GM12878 (cell line): ENCODE data around the gene RPL38. TPM values are rescaled to one million over a fixed set of nuclear protein-coding genes. Genes with fewer than 3 reads are reported as not detected.

Source experiments
- ATAC-seq: fragments of 200-7000 bp; cut with Tn5 transposase; 3 replicates; pipeline ENCODE4 v1.9.1; 2020; ENCODE audit warnings: mild to moderate bottlenecking, moderate library complexity
- BruUV-seq: library from RNA; stranded (reverse); fragments of 400-500 nt; replicated peaks from 2 replicates; lab custom pipeline; 2021; lab: Mats Ljungman, UMichigan
- CTCF ChIA-PET: fragments of 300-600 bp; sonication (Branson Sonifier 250); formaldehyde crosslinking; extraction: SDS; loops from one replicate; lab custom pipeline; 2021; ENCODE audit warnings: inconsistent platforms; lab: Yijun Ruan, JAX
- POLR2A ChIA-PET: fragments of 350-600 bp; formaldehyde crosslinking; extraction: SDS; loops from one replicate; lab custom pipeline; 2021; ENCODE audit warnings: inconsistent platforms; lab: Charles Lee
- RAD21 ChIA-PET: fragments of 300-600 bp; sonication (Branson Sonifier 250); formaldehyde crosslinking; loops from one replicate; lab custom pipeline; 2023; ENCODE audit warnings: antibody characterized with exemption; ENCODE audit not compliant: unreplicated experiment; lab: Charles Lee
- SMC1A ChIA-PET: fragments of 300-600 bp; sonication (Branson Sonifier 250); formaldehyde crosslinking; loops from one replicate; lab custom pipeline; 2023; ENCODE audit not compliant: unreplicated experiment, uncharacterized antibody; lab: Charles Lee
- DNase-seq: peaks from one replicate; pipeline ENCODE4 v3.0.0-alpha.2; 2011; ENCODE audit warnings: low read depth, low spot score
- FAIRE-seq: peaks from 3 replicates; lab custom pipeline; 2011; peaks lifted over from hg19 to GRCh38; lab: Jason Lieb, UNC
- H2AFZ ChIP-seq: 2 replicates; pipeline ENCODE4 v1.6.0; 2011; ENCODE audit warnings: low read depth, low read length, control low read depth; ENCODE audit not compliant: control insufficient read depth
- H3K27ac ChIP-seq: 2 replicates; pipeline ENCODE4 v1.5.1; 2011; ENCODE audit warnings: control low read depth; ENCODE audit not compliant: control insufficient read depth, insufficient read depth
- H3K27me3 ChIP-seq, 2 experiments: replicated peaks in 1 of 2; 2 replicates each; pipeline versions ENCODE4 v1.6.0 to v1.6.1; 2011; ENCODE audit warnings: low read length in 1 of 2; ENCODE audit not compliant: control insufficient read depth in 2 of 2, insufficient read depth in 2 of 2
- H3K36me3 ChIP-seq, 2 experiments: 2 replicates each; pipeline ENCODE4 v1.5.1; 2011; ENCODE audit warnings: low read length in 1 of 2; ENCODE audit not compliant: control insufficient read depth in 2 of 2, insufficient read depth in 2 of 2
- H3K4me1 ChIP-seq: 2 replicates; pipeline ENCODE4 v1.6.1; 2011; ENCODE audit warnings: mild to moderate bottlenecking, low read length, moderate library complexity, mixed read lengths; ENCODE audit not compliant: control insufficient read depth, insufficient read depth
- H3K4me2 ChIP-seq: 2 replicates; pipeline ENCODE4 v1.6.0; 2011; ENCODE audit warnings: control low read depth; ENCODE audit not compliant: control insufficient read depth, insufficient read depth
- H3K4me3 ChIP-seq: fragments of 200-600 bp; sonication (generic); 2 replicates; pipeline ENCODE4 v1.5.1; 2016
- H3K79me2 ChIP-seq: 2 replicates; pipeline ENCODE4 v1.6.0; 2011; ENCODE audit warnings: low read length; ENCODE audit not compliant: control insufficient read depth, insufficient read depth
- H3K9ac ChIP-seq: 2 replicates; pipeline ENCODE4 v1.8.0; 2011; ENCODE audit warnings: low read length, control low read depth, mixed read lengths; ENCODE audit not compliant: control insufficient read depth, insufficient read depth
- H3K9me3 ChIP-seq: replicated peaks from 3 replicates; pipeline ENCODE4 v1.5.1; 2011; ENCODE audit warnings: mild to moderate bottlenecking, low read length; ENCODE audit not compliant: control insufficient read depth, insufficient read depth
- H4K20me1 ChIP-seq: 2 replicates; pipeline ENCODE4 v1.6.0; 2011; ENCODE audit not compliant: control insufficient read depth, insufficient read depth
- BACH1 ChIP-seq: fragments of 450-650 bp; IDR thresholded peaks from 2 replicates; pipeline ENCODE4 v1.6.1; 2017; ENCODE audit warnings: mild to moderate bottlenecking, borderline replicate concordance
- FOS ChIP-seq: IDR thresholded peaks from 3 replicates; pipeline ENCODE4 v1.6.1; 2011; ENCODE audit warnings: borderline replicate concordance; ENCODE audit not compliant: insufficient read length; ENCODE audit errors: extremely low read depth
- MYC ChIP-seq: IDR thresholded peaks from 2 replicates; pipeline ENCODE4 v1.6.1; 2011; ENCODE audit warnings: mild to moderate bottlenecking, low read length, moderate library complexity, inconsistent platforms; ENCODE audit not compliant: insufficient read depth, insufficient replicate concordance, insufficient read length, severe bottlenecking
- POLR2AphosphoS2 ChIP-seq: IDR thresholded peaks from 2 replicates; pipeline ENCODE4 v1.6.1; 2011; ENCODE audit warnings: low read depth, mild to moderate bottlenecking, low read length, improper control_type of control experiment, moderate library complexity
- POU2F2 ChIP-seq: IDR thresholded peaks from 3 replicates; pipeline ENCODE4 v1.6.1; 2011; ENCODE audit warnings: low read depth, mild to moderate bottlenecking, low read length, borderline replicate concordance
- PRDM15 ChIP-seq: fragments of 450-650 bp; formaldehyde crosslinking; IDR thresholded peaks from 2 replicates; pipeline ENCODE4 v1.4.0; 2020; ENCODE audit warnings: mild to moderate bottlenecking, moderate library complexity
- SIX5 ChIP-seq: IDR thresholded peaks from 2 replicates; pipeline ENCODE4 v1.6.1; 2011; ENCODE audit warnings: mild to moderate bottlenecking, low read depth, low read length, moderate library complexity; ENCODE audit not compliant: severe bottlenecking
- WGBS: methylation state at CpG from one replicate; pipeline ENCODE4 v1.1.6; 2016; ENCODE audit warnings: low lambda C conversion rate; ENCODE audit not compliant: insufficient replicate concordance, insufficient coverage; ENCODE audit errors: missing lambda C conversion rate; 5-methylcytosine and 5-hydroxymethylcytosine counted together
- in situ Hi-C: fragments of 300-500 bp; cut with MboI; formaldehyde crosslinking; loops from 9 replicates; pipeline ENCODE4 v1.14.3; 2018; ENCODE audit warnings: mixed read lengths
- intact Hi-C: fragments of 100-400 bp; cut with micrococcal nuclease; formaldehyde crosslinking; loops from one replicate; pipeline ENCODE4 v1.14.2; 2022; ENCODE audit not compliant: unreplicated experiment
- polyA plus RNA-seq, 11 experiments: library from polyadenylated mRNA; depleted of rRNA in 4 of 11; unstranded in 6 of 11; stranded (reverse) in 5 of 11; fragments of >200 nt; fragmentation: Nextera tagmentation in 4 of 11; fragmentation: Illumina TruSeq in 1 of 11; extraction: Ambion mirVana in 4 of 11; extraction: Trizol in 1 of 11; gene quantifications; 1 replicate in 1 of 11; 2 replicates in 10 of 11; pipeline versions ENCODE4 v1.2.1 to v1.2.3, GENCODE V29; 2011 to 2016; ENCODE audit warnings: inconsistent platforms in 2 of 11, missing spikeins in 2 of 11, low read depth in 1 of 11
- total RNA-seq, 4 experiments: library from RNA; depleted of rRNA in 3 of 4; stranded (reverse); fragments of >200 nt in 3 of 4; fragmentation: Illumina TruSeq in 1 of 4; extraction: Trizol in 1 of 4; gene quantifications; 2 replicates each; pipeline versions ENCODE4 v1.2.1 to v1.2.3, GENCODE V29; 2013 to 2021

Gene RPL38
- total and polyA plus RNA-seq, 10 of the 15 experiments (the other 5 are each of a cell fraction or from before 2014, with no cell fraction given): 1,318 to 4,938 (median 2,673) TPM

- Histone ChIP-seq H2AFZ (no peak overlapping the region), H3K4me3 (no peak overlapping the region), H3K9ac (no peak overlapping the region), H3K36me3 (no peaks in the 10 kb centered on the region), H3K4me1 (no peaks in the 10 kb centered on the region), H3K9me3 (no peaks in the 10 kb centered on the region; the same call in 2 of the 3 replicates), H4K20me1 (no peaks in the 10 kb centered on the region), H3K27me3 (no peaks in the 10 kb centered on the region; a peak in 1 of 4 replicates), H3K4me2 (no peak overlapping the region), H3K79me2 (no peaks in the 10 kb centered on the region), H3K27ac (no peak overlapping the region)
- DNase-seq: no peak
- ChIA-PET POLR2A (no interaction called here), CTCF (no interaction called here), SMC1A (no interaction called here), RAD21 (no interaction called here)
- FAIRE-seq: no peak
- ATAC-seq: no peak
- no peak for TF ChIP-seq FOS
- TF ChIP-seq BACH1: no peak
- no peak for TF ChIP-seq PRDM15 (CRISPR knock-in tag)
- no peak for TF ChIP-seq MYC
- TF ChIP-seq POLR2AphosphoS2: no peak
- TF ChIP-seq SIX5: no peak
- TF ChIP-seq POU2F2: no peak
- in situ Hi-C loops: no loop called here
- no TSS peak for BruUV-seq
- intact Hi-C loops: no loop called here
- WGBS: 35% methylated on average over 21 of the region's 23 CpGs
Measured at GRCh38 chr17:74160656-74161502, 42.6 kb upstream of the RPL38 start.
